NCI-H1694 treated with DMSO at 0.1 percent for 48 hours (cell line): Measurements from ENCODE around the gene TPBG.
A peak's percentile ranks its signal among the peaks of the same experiment; 100 is the strongest.

Experiments
- DNase-seq: peaks from one replicate; lab custom pipeline; 2025; lab: John Stamatoyannopoulos, UW

TPBG gene, protein sequence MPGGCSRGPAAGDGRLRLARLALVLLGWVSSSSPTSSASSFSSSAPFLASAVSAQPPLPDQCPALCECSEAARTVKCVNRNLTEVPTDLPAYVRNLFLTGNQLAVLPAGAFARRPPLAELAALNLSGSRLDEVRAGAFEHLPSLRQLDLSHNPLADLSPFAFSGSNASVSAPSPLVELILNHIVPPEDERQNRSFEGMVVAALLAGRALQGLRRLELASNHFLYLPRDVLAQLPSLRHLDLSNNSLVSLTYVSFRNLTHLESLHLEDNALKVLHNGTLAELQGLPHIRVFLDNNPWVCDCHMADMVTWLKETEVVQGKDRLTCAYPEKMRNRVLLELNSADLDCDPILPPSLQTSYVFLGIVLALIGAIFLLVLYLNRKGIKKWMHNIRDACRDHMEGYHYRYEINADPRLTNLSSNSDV

DNA sequence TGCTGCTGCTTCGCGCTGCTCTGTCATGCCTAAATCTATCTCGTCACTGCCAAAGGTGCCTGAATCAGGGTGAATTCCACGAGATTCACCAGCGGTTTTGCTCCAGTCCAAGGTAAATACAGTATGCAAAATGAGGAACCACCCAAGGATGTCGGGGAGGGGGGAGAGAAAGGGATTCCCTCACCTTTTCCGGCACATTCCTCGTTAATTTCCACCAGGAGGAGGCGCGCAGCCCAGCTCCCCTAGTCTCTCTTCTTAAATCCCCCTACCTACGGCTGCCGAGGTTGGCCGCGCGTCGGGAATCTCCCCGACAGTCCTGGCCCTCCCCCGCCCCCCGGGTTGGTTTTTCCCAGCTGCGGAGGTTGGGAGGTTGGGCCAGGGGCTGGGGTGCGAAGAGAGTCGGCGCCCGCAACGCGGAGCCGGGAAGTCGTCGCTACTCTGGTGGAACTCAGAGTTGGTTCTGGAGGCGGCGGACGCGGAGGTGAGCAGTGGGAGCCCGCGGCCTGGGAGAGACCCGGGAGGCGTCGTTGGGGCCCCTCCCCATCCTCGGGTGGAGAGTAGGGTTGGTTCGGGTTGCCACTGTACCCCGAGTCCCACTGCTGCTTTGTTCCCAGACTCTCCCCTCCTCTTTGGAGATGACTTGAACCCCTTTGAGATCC lies at the start of gene TPBG:
Gene TPBG (plus strand): TSS at position 390 of the 659 bp plus-strand sequence. CDS start 1,145 bp downstream, outside the sequence.
- peak; percentile 25 for DNase-seq

DNA sequence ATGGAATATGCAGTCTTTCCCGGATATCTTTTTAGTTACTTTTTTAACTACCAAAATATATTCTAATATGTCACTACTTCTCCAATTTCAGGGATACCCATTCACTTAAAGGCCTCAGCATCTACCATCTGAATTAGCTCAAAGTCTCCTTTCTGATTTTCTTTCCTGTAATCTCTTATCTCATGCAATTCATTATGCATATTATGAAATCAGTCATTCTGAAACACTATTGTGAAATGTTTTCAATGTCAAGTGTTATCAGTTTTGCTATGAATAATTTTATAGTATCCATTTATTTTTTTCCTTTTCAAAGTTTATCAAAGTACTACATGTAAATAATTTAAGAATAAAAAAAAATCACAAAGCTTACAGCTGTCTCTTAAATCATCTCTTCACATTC lies 41.2 kb upstream of the TPBG start:
- no peak for DNase-seq

DNA sequence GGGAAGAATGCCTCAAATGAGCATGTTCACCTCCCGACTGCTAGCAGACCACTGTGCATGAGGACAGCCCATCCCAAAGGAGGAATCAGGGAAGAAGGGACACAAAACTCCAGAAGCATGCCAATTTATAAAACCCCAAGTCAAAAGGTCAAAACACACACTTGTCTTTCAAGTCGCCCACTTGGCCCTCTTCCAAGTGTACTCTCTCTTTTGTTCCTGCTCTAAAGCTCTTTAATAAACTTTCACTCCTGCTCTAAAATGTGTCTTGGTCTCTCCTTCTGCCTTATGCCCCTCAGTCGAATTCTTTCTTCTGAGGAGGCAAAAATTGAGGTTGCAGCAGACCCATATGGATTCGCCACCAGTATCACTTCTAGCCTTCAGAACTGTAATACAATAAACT lies 33.9 kb upstream of the TPBG start:
- no peak for DNase-seq

DNA sequence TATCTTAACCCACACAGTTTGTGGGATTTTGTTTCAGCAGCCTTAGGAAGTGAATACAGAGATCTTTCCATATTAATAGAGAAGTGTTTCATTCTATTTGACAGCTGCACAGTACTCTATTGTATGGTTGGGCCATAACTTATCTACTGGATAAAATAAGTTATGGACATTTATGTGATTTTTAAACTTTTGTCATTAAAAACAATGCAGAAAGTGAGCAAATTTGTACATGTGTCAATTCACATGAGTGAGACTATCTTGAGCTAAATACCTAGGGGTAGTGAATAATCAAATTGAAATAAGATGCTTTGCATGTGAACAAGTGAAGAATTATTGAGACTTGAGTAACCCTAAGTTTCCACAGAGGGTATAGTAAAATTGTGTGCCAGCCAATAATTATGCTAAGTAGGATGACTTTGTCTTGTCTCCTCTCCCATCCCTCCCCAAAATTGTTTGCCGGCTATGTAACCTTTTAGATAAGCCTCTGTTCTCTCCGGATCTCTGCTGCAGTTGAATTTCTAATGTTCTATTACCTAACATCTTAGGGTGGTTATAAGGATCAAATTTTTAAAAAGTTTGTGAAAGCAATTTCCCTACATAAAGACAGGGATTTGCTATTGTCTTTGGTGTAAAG lies 33.3 kb upstream of the TPBG start:
- DNase-seq, result no peak

DNA sequence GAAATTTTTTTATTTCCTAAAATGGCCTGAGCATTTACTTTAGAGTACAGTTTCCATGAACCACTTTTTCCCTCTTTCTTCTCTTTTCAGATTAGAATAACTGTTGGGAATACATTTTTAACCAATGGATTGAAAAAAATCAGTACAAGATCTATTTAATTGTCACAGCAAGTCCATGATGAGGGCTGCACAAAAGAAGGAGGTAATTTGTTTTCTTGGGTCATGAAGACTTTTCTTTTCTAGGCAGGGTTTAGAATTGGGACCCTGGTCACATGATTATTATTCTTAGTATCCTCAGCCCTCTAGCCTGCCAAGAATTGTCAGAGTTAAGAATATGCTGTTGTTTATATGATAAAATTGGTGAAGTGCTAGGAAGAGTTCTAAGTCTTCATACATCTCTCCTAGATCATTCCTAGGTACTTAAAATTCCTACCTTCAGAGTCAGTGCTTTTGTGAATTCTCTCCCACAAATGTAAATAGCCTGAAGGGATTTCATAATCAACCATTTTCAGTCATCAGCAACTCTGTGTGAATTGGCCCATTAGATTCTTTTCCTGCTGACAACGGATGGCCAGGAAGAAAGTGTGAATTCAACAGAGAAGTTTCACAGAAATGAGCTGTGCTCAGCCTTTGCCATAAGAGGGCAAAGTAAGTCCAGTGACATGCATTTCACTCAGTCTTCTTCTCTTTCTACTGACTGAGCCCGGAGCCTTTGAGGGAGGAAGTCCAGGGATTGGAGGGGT lies 32.4 kb upstream of the TPBG start:
- DNase-seq, result no peak

DNA sequence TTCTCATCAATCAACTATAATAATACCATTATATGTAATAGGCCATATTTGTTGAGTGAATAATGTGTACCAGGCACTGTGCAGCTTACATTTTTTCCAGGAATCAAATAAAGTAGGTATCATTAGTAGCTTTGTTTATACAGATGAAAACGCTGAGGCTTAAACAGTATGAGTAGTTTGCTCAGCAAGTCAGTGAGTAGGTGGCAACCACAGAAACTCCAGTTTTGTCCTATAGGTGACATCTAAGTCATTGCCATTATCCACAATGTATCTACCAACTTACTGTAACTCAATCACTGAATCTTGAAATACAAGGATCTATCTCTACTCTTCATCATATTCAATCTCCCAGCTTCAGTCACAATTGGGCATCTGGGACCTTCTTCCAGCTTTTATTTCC lies 29.8 kb upstream of the TPBG start:
- DNase-seq, result no peak

DNA sequence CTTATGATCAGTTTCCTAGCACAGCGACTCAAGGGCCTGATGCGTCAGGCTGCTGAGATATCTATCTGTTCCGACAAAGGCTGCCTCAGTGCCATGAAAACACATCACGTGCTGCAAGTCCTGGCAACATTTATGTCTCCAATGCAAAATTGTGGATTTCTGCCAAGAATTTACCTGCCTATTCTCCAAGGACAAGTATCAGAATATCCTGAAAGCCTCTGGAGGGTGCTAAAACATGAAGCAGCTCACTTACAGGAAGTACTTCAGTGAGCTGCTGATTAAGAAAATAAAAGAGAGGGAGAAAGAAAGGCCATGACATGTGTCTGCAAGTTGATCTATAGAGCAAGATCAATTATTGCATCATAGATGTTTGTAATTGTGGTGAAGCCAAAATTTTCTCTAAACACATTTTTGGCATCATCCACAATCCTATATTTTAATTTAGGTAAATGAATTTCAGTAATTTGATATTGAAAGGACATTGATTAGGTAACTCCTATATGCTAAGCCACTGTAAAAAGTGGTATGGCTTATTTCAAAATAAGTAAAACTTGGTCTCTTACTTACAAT lies 25.8 kb upstream of the TPBG start:
- no peak for DNase-seq

DNA sequence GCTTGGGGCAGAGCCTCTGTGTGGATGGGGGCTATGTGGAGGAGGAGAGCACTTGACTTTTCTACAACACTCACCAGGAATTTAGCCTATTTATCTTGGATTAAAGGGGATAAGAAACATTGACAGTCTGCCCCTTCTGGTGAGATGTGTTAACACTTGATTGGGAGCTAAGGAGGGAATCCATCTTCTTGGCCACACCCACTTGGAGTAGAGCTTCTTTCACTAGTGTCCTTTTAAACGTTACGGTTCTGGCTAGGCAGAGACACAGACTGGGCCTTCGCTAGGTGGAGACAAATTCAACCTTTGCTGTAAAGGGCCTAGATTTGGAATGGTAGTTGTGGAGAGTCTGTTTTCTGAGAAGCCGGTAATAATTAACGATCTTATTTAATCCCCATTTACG lies 15.5 kb upstream of the TPBG start:
- DNase-seq, result no peak

DNA sequence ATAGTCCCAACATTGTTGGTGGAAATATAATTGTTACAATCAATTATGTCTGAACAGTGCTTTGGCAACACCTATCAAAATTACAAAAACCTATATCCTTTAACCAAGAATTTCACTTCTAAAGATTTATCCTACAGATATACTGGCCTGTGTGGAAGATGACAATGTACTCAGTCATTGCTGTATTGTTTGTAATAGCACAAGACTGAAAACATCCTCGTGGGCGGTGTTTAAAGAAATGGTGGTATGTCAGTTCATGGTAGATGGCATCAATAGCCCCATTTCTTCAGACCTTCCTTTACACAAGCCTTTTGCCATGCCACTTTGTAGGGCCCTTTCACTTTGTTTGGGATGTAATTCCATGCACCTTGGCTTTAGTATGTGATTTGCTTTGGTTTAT lies 9.8 kb upstream of the TPBG start:
- DNase-seq, result no peak

DNA sequence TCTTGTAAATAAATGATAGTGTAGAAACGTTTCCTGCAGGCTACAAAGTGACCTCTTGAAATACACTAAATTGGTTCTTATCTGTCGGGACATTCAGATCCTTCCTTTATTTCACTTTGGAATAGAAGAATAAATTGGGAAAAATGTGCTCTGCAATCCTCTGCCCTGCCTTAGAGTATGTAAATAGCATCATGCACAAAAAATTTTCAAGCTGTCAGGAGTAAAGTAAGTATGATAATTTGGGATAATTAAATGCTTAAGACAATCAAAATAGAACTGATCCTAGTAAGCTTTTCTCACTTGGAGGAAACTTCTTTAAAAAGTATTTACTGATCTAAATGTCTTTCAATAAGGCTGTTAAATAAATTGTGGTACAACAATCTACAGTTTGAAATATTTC lies 3.1 kb upstream of the TPBG start:
- no peak for DNase-seq

DNA sequence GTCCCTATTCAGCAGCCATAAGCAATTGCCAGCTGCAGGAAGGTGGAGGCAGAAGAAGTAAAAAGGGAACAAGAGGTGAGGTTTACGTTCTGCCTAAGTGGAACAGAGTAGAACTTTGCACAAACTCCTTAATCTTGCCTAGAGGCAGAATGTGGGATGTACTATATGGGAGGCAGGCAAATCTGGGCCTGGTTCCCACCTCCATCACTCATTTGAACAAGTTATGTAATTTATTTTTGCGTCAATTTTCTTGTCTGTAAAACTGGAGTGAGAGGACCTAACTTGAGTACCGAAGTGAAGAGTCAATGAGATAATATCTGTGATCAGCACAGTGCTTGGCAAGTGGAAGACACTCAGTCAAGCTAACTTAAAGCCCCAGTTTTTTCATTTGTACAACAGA lies 2.0 kb upstream of the TPBG start:
- no peak for DNase-seq

DNA sequence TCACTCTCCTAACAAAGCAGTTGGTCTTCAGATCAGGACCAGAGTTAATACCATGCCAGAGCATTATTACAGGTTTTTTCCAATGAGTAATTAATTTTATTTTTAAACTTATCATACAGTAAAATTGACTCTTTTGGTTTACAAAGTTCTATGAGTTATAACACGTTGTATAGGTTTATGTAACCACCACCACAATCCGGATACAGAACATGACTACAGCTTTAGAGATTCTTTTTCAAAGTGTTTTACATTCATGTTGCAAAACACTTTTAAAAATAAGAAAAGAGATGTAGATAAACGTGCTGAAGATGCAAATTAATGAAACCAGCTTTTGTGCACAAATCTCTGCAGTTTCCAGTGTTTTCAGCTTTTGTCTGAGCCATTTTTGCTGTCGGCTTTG lies 1.5 kb upstream of the TPBG start:
- no peak for DNase-seq

DNA sequence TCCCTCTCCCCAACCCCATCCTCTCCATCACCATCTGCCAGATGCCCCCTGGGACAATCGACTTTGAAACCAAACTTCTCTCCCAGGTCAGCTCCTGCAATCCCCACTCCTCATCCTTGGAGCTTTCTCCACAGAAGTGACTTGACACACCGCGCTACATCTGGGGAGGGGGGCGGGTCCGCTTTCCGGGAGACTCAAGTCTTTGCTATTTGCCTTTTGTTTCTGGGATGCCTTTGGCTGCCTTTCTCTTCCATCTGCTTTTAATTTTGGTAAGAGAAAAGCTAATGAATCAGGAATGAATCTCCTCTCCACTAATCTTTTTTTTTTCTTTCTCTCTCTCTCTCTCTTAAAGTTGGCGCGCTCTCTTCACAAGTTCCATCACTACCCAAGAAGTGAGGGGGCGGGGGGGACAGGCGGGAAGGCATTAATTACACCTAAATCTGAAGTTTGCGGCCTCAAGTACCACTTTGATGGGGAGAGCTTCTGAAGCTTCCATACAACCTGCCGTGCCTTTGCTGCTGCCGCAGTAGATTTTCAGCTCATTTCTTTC lies 664 bp upstream of the TPBG start:
- DNase-seq, result no peak

DNA sequence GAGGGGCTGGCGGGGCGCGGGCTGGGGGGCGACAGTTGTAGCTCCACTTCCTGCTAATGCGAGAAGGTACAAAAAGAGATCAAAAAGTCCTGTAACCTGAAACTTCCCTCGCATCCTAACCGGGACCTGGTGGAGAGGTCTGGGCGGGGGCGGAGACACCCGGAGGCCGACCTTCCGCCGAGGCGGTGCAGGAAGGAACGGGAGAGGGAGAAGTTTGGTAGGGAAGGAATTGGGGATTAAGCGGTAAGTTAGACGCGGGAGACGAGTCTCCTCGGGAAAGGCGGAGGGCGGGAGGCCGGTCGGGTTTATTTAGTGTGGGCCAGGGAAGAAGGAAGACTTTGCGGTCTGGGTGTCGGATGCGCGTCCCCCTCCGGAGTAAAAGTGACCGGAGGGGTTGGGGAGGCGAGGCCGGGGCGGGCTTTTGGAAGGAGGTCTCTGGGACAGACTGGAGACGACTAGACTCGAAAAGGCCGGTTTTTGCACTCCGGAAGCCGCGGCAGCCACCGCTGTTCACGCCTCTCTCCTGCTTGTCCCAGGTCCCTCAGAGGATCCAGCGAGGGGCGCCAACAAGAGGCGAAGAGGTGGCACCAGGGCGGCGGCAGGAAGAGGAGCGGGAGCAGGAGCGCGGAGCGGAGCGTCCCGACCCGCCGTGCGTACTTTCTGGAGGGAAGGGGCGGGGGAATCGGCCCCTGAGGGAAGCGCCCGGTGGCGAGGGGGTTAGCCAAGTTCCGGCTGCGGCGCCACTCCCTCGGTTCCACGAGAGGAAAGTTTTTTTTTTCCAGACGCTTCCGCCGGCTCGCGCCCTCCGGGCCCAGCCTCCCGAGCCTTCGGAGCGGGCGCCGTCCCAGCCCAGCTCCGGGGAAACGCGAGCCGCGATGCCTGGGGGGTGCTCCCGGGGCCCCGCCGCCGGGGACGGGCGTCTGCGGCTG lies 734 bp downstream of the TPBG start:
- no peak for DNase-seq

DNA sequence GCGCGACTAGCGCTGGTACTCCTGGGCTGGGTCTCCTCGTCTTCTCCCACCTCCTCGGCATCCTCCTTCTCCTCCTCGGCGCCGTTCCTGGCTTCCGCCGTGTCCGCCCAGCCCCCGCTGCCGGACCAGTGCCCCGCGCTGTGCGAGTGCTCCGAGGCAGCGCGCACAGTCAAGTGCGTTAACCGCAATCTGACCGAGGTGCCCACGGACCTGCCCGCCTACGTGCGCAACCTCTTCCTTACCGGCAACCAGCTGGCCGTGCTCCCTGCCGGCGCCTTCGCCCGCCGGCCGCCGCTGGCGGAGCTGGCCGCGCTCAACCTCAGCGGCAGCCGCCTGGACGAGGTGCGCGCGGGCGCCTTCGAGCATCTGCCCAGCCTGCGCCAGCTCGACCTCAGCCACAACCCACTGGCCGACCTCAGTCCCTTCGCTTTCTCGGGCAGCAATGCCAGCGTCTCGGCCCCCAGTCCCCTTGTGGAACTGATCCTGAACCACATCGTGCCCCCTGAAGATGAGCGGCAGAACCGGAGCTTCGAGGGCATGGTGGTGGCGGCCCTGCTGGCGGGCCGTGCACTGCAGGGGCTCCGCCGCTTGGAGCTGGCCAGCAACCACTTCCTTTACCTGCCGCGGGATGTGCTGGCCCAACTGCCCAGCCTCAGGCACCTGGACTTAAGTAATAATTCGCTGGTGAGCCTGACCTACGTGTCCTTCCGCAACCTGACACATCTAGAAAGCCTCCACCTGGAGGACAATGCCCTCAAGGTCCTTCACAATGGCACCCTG lies 1.6 kb downstream of the TPBG start:
- no peak for DNase-seq

DNA sequence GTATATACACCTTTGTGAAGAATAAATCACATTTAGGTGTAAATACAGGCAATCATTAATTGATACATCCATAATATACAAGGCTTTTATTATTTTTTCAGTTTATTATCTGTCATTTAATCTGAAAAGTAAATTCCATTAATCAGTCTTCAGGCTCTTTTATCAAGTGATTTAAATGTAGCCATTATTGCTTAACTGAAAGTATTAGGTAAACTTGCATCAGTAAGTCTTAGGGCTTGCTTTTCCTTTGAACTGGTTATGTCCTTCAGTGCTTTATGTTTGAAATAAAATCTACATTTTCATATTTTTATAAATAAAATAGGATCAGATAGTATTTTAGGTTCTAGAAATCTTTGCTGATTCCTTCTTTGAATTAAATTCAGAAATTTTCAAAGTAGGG lies 4.1 kb downstream of the TPBG start:
- no peak for DNase-seq

DNA sequence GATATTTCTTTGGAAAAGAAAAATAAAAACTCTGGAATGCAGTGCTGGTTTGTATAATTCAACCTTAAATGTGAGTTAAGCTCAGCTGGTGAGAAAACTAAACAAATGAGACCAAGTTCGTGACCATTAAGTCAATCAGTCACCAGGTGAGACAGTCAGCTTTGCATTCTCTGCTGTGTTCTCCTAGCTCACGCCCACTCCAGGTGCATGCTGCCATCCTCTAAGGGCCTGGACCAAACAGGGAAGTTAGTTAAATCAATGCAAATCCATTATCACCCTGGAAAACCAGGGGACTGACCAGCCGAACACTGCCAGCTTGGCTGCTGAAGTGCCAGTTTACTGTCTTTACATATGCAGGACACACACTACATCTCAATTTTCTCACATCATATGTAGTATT lies 7.2 kb downstream of the TPBG start:
- DNase-seq, result no peak

DNA sequence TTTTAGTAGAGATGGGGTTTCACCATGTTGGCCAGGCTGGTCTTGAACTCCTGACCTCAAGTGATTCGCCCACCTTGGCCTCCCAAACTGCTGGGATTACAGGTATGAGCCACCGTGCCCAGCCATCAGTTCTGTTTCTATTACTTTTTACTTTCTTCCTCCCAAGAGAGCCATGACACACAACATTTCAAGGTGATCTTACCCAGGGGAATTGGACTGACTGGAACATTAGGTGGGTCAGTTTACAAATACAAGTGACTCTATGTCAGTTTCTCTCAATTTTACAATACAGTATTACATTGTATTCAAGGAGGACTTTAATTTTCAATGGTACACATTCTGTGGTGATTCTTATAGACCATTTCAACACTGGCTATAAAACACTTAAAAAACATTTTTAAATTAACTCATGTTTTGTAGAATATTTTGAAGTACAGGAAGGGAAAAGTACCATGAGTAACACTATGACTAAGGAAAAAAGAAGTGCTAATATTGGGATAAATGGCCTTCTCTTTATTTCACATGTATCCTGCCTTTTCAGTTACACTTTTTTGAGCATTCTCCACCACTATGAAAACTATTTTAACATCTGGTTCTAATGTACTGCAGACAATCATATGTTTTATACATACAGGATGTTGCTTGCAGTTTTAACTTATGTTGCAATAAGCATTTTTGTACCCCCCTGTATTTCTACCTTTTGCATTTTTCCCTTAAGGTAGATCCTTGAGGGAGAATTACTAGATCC lies 8.4 kb downstream of the TPBG start:
- DNase-seq, result no peak

DNA sequence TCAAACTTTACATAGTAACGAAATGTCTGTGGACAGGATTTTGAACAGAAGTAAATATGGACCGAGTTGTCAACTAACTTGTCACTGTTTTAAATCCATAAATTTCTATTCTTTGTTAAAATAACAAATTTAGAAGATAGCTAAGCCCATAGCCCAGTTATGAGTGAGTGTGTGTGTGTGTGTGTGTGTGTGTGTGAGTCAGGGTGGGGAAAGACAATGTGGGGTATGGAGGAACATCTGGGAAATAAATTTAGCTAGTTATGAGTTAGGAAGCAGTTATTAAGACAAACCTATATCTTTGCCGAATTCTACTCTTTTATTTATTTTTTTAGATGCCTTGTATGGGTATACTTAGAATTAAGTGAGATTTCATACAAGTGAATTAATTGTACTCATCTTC lies 9.0 kb downstream of the TPBG start:
- DNase-seq, result no peak
